HepG2 (cell line): Measurements from ENCODE around the gene ADCY5. TPM values are rescaled to one million over a fixed set of nuclear protein-coding genes. Genes with fewer than 3 reads are reported as not detected.

Source experiments
- E2F2 ChIP-seq: sonication (generic); formaldehyde crosslinking; IDR thresholded peaks from 2 replicates; pipeline ENCODE4 v1.4.0; 2020; ENCODE audit warnings: missing genetic modification reagents, borderline replicate concordance
- FUBP1 ChIP-seq: sonication (generic); formaldehyde crosslinking; IDR thresholded peaks from 2 replicates; pipeline ENCODE4 v1.5.1; 2020; ENCODE audit warnings: missing genetic modification reagents, mild to moderate bottlenecking, borderline replicate concordance
- HMGXB3 ChIP-seq: sonication (generic); formaldehyde crosslinking; IDR thresholded peaks from 2 replicates; pipeline ENCODE4 v1.4.0; 2020; ENCODE audit warnings: missing genetic modification reagents, borderline replicate concordance
- MTA3 ChIP-seq: sonication (generic); formaldehyde crosslinking; IDR thresholded peaks from 2 replicates; pipeline ENCODE4 v1.4.0; 2020; ENCODE audit warnings: missing genetic modification reagents
- RELA ChIP-seq: sonication (generic); formaldehyde crosslinking; IDR thresholded peaks from 2 replicates; pipeline ENCODE4 v1.4.0; 2020; ENCODE audit warnings: missing genetic modification reagents
- SMAD1 ChIP-seq: sonication (generic); formaldehyde crosslinking; IDR thresholded peaks from 2 replicates; pipeline ENCODE4 v1.4.0; 2020; ENCODE audit warnings: missing genetic modification reagents, low read depth, mild to moderate bottlenecking, borderline replicate concordance
- SP2 ChIP-seq: sonication (generic); formaldehyde crosslinking; IDR thresholded peaks from 2 replicates; pipeline ENCODE4 v1.5.1; 2020; ENCODE audit warnings: mild to moderate bottlenecking, missing genetic modification reagents
- THAP7 ChIP-seq: sonication (generic); formaldehyde crosslinking; IDR thresholded peaks from 2 replicates; pipeline ENCODE4 v1.8.1; 2023; ENCODE audit warnings: mild to moderate bottlenecking, missing genetic modification reagents
- ZNF580 ChIP-seq: IDR thresholded peaks from 2 replicates; pipeline ENCODE4 v1.6.1; 2016; ENCODE audit warnings: low read depth, borderline replicate concordance
- ZNF616 ChIP-seq: sonication (generic); formaldehyde crosslinking; IDR thresholded peaks from 2 replicates; pipeline ENCODE4 v1.5.0; 2020; ENCODE audit warnings: low read depth, mild to moderate bottlenecking, missing genetic modification reagents
- polyA plus RNA-seq, 8 experiments: library from polyadenylated mRNA; depleted of rRNA in 3 of 8; stranded (reverse) in 7 of 8; unstranded in 1 of 8; fragments of >200 nt; fragmentation: Illumina TruSeq in 4 of 8; extraction: Trizol in 4 of 8; gene quantifications; 2 replicates each; pipeline versions ENCODE4 v1.2.1 to v1.2.3, GENCODE V29; 2011 to 2016; ENCODE audit warnings: low read depth in 4 of 8, missing spikeins in 1 of 8, mixed read lengths in 1 of 8; ENCODE audit not compliant: insufficient read depth in 1 of 8
- total RNA-seq, 5 experiments: library from RNA; depleted of rRNA; stranded (reverse); fragments of >200 nt; fragmentation: Illumina TruSeq; extraction: Trizol; gene quantifications; 2 replicates each; pipeline ENCODE4 v1.2.3, GENCODE V29; 2016; ENCODE audit warnings: low read depth in 1 of 5

The ADCY5 gene
- total and polyA plus RNA-seq, 2 of the 13 experiments (the other 11 are each of a cell fraction or from before 2014, with no cell fraction given): not detected

- TF ChIP-seq HMGXB3: no peak
- TF ChIP-seq ZNF580 (CRISPR knock-in tag): no peak
- TF ChIP-seq FUBP1: no peak
- no peak for TF ChIP-seq ZNF616
- TF ChIP-seq SP2 (CRISPR knock-in tag): no peak
- TF ChIP-seq THAP7 (CRISPR knock-in tag): no peak
- no peak for TF ChIP-seq MTA3
- TF ChIP-seq RELA (CRISPR knock-in tag): no peak
- no peak for TF ChIP-seq E2F2
- TF ChIP-seq SMAD1 (CRISPR knock-in tag): no peak
Measured at GRCh38 chr3:123283657-123284398, 165.1 kb downstream of the ADCY5 start (continued).
